Activated effector memory CD4-positive, alpha-beta T cell treated with Interleukin-2 at 50 U/mL for 16 hours (primary cell): ENCODE results near the gene ZNF784.
A peak's percentile ranks its signal among the peaks of the same experiment; 100 is the strongest.

ENCODE experiments used
- DNase-seq: peaks from one replicate; pipeline ENCODE4 v3.0.0-alpha.2; 2020

The ZNF784 gene

GRCh38 chr19:55618426-55618825 lies 5.9 kb downstream of the ZNF784 start:
- DNase-seq: no peak

GRCh38 chr19:55617426-55617825 lies 6.9 kb downstream of the ZNF784 start:
- DNase-seq: no peak

- DNase-seq: no peak
Observed at GRCh38 chr19:55616395-55616875, 7.9 kb downstream of the ZNF784 start.

GRCh38 chr19:55615543-55616394 lies 8.6 kb downstream of the ZNF784 start:
- DNase-seq: no peak

GRCh38 chr19:55614711-55615542 lies 9.4 kb downstream of the ZNF784 start:
- DNase-seq: no peak

- no peak for DNase-seq
Observed at GRCh38 chr19:55613930-55614710, 10.2 kb downstream of the ZNF784 start.

- no peak for DNase-seq
Observed at GRCh38 chr19:55613396-55613795, 11.0 kb downstream of the ZNF784 start.

GRCh38 chr19:55611983-55612645 lies 12.3 kb downstream of the ZNF784 start:
- no peak for DNase-seq

GRCh38 chr19:55611300-55611982 lies 12.9 kb downstream of the ZNF784 start:
- DNase-seq: no peak

GRCh38 chr19:55609326-55609725 lies 15.0 kb downstream of the ZNF784 start:
- DNase-seq: no peak

- no peak for DNase-seq
Observed at GRCh38 chr19:55606817-55607216, 17.5 kb downstream of the ZNF784 start.

GRCh38 chr19:55606471-55606787 lies 17.9 kb downstream of the ZNF784 start:
- DNase-seq: no peak

- peak; percentile 55 for DNase-seq
Observed at GRCh38 chr19:55605637-55606470, 18.5 kb downstream of the ZNF784 start, which contains the start of gene ZNF865. ZNF865 (plus strand) TSS chr19:55605647; CDS start chr19:55613619, 7,972 bp downstream.

- DNase-seq: peak; percentile 95
Observed at GRCh38 chr19:55605207-55605636, 19.1 kb downstream of the ZNF784 start.

- DNase-seq: no peak
Observed at GRCh38 chr19:55603581-55604292, 20.6 kb downstream of the ZNF784 start.

GRCh38 chr19:55603115-55603514 lies 21.3 kb downstream of the ZNF784 start:
- DNase-seq: no peak

- DNase-seq: no peak
Observed at GRCh38 chr19:55602104-55603001, 22.0 kb downstream of the ZNF784 start.

- DNase-seq: no peak
Observed at GRCh38 chr19:55601084-55601483, 23.3 kb downstream of the ZNF784 start.

- no peak for DNase-seq
Observed at GRCh38 chr19:55600662-55601028, 23.7 kb downstream of the ZNF784 start.
